K562 (cell line): ENCODE data around the gene PXMP2. TPM values are rescaled to one million over a fixed set of nuclear protein-coding genes. Genes with fewer than 3 reads are reported as not detected.
A peak's percentile ranks its signal among the peaks of the same experiment; 100 is the strongest.

Source experiments
- ATAC-seq: fragments of 200-7000 bp; cut with Tn5 transposase; 3 replicates; pipeline ENCODE4 v1.9.1; 2020; ENCODE audit warnings: moderate library complexity
- BruUV-seq: library from RNA; stranded (reverse); fragments of 400-500 nt; replicated peaks from 2 replicates; lab custom pipeline; 2021; lab: Mats Ljungman, UMichigan
- CTCF ChIA-PET: fragments of 300-600 bp; formaldehyde crosslinking; extraction: SDS; loops from one replicate; lab custom pipeline; 2021; ENCODE audit warnings: low intra/inter-chr PET ratio; lab: Yijun Ruan, JAX
- POLR2A ChIA-PET: fragments of 300-600, 350-650 bp; sonication (Branson Sonifier 250); formaldehyde crosslinking; extraction: SDS; loops from one replicate; lab custom pipeline; 2021; ENCODE audit warnings: antibody characterized with exemption, inconsistent platforms; lab: Yijun Ruan, JAX
- DNase-seq, 4 experiments: peaks; one replicate each; pipeline versions ENCODE4 v3.0.0 to v3.0.0-alpha.2; 2011 to 2018; ENCODE audit warnings: low spot score in 3 of 4, mixed read lengths in 3 of 4; ENCODE audit errors: extremely low read depth in 1 of 4
- FAIRE-seq: peaks from 2 replicates; lab custom pipeline; 2011; peaks lifted over from hg19 to GRCh38; lab: Jason Lieb, UNC
- H2AFZ ChIP-seq: 2 replicates; pipeline ENCODE4 v1.6.0; 2011; ENCODE audit warnings: low read depth, low read length, control low read depth, inconsistent platforms
- H3K27ac ChIP-seq: fragments of 200-600 bp; 3 replicates; pipeline ENCODE4 v1.8.0; 2011; ENCODE audit warnings: low read depth, mild to moderate bottlenecking, control low read depth, inconsistent platforms, low read length, moderate library complexity, mixed read lengths; ENCODE audit errors: extremely low read depth
- H3K27me3 ChIP-seq, 2 experiments: fragments of 300-600 bp in 1 of 2; 2 replicates in 1 of 2; 3 replicates in 1 of 2; pipeline versions ENCODE4 v1.6.0 to v1.8.0; 2011; ENCODE audit warnings: inconsistent platforms in 2 of 2, low read length in 2 of 2, mild to moderate bottlenecking in 1 of 2, mixed read lengths in 1 of 2, moderate library complexity in 1 of 2; ENCODE audit not compliant: control insufficient read depth in 2 of 2, insufficient read depth in 2 of 2
- H3K36me3 ChIP-seq: fragments of 300-600 bp; 3 replicates; pipeline ENCODE4 v1.8.0; 2011; ENCODE audit warnings: mild to moderate bottlenecking, low read length, inconsistent platforms; ENCODE audit not compliant: control insufficient read depth, insufficient read depth
- H3K4me1 ChIP-seq, 2 experiments: fragments of 200-600 bp in 1 of 2; replicated peaks in 1 of 2; 2 replicates in 1 of 2; 3 replicates in 1 of 2; pipeline versions ENCODE4 v1.5.1 to v1.8.0; 2011; ENCODE audit warnings: inconsistent platforms in 2 of 2, low read length in 2 of 2, mild to moderate bottlenecking in 1 of 2, mixed read lengths in 1 of 2, moderate library complexity in 1 of 2; ENCODE audit not compliant: control insufficient read depth in 2 of 2, insufficient read depth in 2 of 2
- H3K4me2 ChIP-seq: 2 replicates; pipeline ENCODE4 v1.6.1; 2011; ENCODE audit warnings: low read length, control low read depth, inconsistent platforms, mixed read lengths; ENCODE audit not compliant: insufficient read depth
- H3K4me3 ChIP-seq: fragments of 200-600 bp; sonication (generic), shearing (Covaris generic); 2 replicates; pipeline ENCODE4 v1.5.1; 2016; ENCODE audit warnings: control low read depth, inconsistent platforms
- H3K79me2 ChIP-seq: fragments of 200-600 bp; 3 replicates; pipeline ENCODE4 v1.8.0; 2011; ENCODE audit warnings: low read length, inconsistent platforms; ENCODE audit not compliant: control insufficient read depth, insufficient read depth
- H3K9ac ChIP-seq, 2 experiments: 2 replicates each; pipeline versions ENCODE4 v1.6.0 to v1.6.1; 2011; ENCODE audit warnings: low read depth in 2 of 2, low read length in 2 of 2, control low read depth in 1 of 2, inconsistent platforms in 1 of 2, mild to moderate bottlenecking in 1 of 2, mixed read lengths in 1 of 2; ENCODE audit not compliant: insufficient read depth in 1 of 2
- H3K9me1 ChIP-seq: one replicate; pipeline ENCODE4 v1.6.0; 2011; ENCODE audit warnings: inconsistent platforms, mild to moderate bottlenecking, low read length, moderate library complexity; ENCODE audit not compliant: control insufficient read depth, insufficient read depth
- H3K9me3 ChIP-seq: replicated peaks from 2 replicates; pipeline ENCODE4 v1.5.1; 2011; ENCODE audit warnings: low read depth, low read length, inconsistent platforms; ENCODE audit not compliant: control insufficient read depth, insufficient read depth
- H4K20me1 ChIP-seq: replicated peaks from 2 replicates; pipeline ENCODE4 v1.6.1; 2011; ENCODE audit warnings: low read length, inconsistent platforms, mixed read lengths; ENCODE audit not compliant: control insufficient read depth, insufficient read depth
- CREB1 ChIP-seq, 2 experiments: sonication (generic) in 1 of 2; formaldehyde crosslinking in 1 of 2; IDR thresholded peaks; 2 replicates each; pipeline versions ENCODE4 v1.6.1 to v1.8.0; 2012 to 2022; ENCODE audit warnings: inconsistent platforms in 1 of 2, mild to moderate bottlenecking in 1 of 2, missing genetic modification reagents in 1 of 2, moderate library complexity in 1 of 2
- ESRRB ChIP-seq: fragments of 250-450 bp; sonication (Bioruptor Pico); IDR thresholded peaks from 2 replicates; pipeline ENCODE4 v1.5.0; 2020; ENCODE audit warnings: mild to moderate bottlenecking, moderate library complexity, borderline replicate concordance
- SAP30 ChIP-seq: fragments of 200-600 bp; sonication (generic); IDR thresholded peaks from 2 replicates; pipeline ENCODE4 v1.6.1; 2012; ENCODE audit warnings: borderline replicate concordance, low read depth, mild to moderate bottlenecking, moderate library complexity, low read length, control low read depth, inconsistent platforms; ENCODE audit not compliant: insufficient read depth, poor library complexity, severe bottlenecking
- SMARCA5 ChIP-seq: fragments of 450-650 bp; IDR thresholded peaks from 2 replicates; pipeline ENCODE4 v1.6.1; 2016
- TFAP4 ChIP-seq: sonication (generic); formaldehyde crosslinking; IDR thresholded peaks from 2 replicates; pipeline ENCODE4 v1.8.0; 2022; ENCODE audit warnings: missing genetic modification reagents, mild to moderate bottlenecking, moderate library complexity, borderline replicate concordance
- TGIF2 ChIP-seq: sonication (generic); formaldehyde crosslinking; IDR thresholded peaks from 2 replicates; pipeline ENCODE4 v1.8.1; 2022; ENCODE audit warnings: mild to moderate bottlenecking, missing genetic modification reagents, moderate library complexity
- ZNF121 ChIP-seq: sonication (generic); formaldehyde crosslinking; conservative IDR thresholded peaks from 2 replicates; pipeline ENCODE4 v1.8.0; 2022; ENCODE audit warnings: missing genetic modification reagents
- ZNF143 ChIP-seq: sonication (generic); formaldehyde crosslinking; IDR thresholded peaks from 2 replicates; pipeline ENCODE4 v1.9.0; 2022; ENCODE audit warnings: mild to moderate bottlenecking, missing genetic modification reagents
- WGBS: fragments of 100-300 bp; shearing (Covaris generic); methylation state at CpG from one replicate; pipeline ENCODE4 v1.1.6; 2016; ENCODE audit warnings: low coverage, mixed read lengths; ENCODE audit not compliant: insufficient coverage; ENCODE audit errors: missing lambda C conversion rate; 5-methylcytosine and 5-hydroxymethylcytosine counted together
- in situ Hi-C: fragments of 300-500 bp; cut with MboI; formaldehyde crosslinking; loops from 4 replicates; pipeline ENCODE4 v1.15.0; 2018; ENCODE audit warnings: inconsistent platforms, mixed read lengths
- intact Hi-C: fragments of 100-400 bp; cut with micrococcal nuclease; formaldehyde crosslinking; loops from 2 replicates; pipeline ENCODE4 v1.14.2; 2022
- polyA plus RNA-seq, 8 experiments: library from polyadenylated mRNA; depleted of rRNA in 4 of 8; stranded (reverse) in 5 of 8; unstranded in 3 of 8; fragments of >200 nt; fragmentation: Nextera tagmentation in 2 of 8; fragmentation: Illumina TruSeq in 1 of 8; extraction: Ambion mirVana in 2 of 8; extraction: Trizol in 1 of 8; gene quantifications; 2 replicates each; pipeline versions ENCODE4 v1.2.1 to v1.2.3, GENCODE V29; 2011 to 2014; ENCODE audit warnings: inconsistent platforms in 1 of 8, missing spikeins in 1 of 8
- total RNA-seq, 7 experiments: library from RNA; depleted of rRNA in 6 of 7; stranded (reverse); fragments of >200 nt in 6 of 7; fragmentation: Illumina TruSeq in 2 of 7; extraction: Trizol in 2 of 7; gene quantifications; 2 replicates each; pipeline versions ENCODE4 v1.2.1 to v1.2.3, GENCODE V29; 2011 to 2021; ENCODE audit warnings: low replicate concordance in 1 of 7

PXMP2 gene
- total and polyA plus RNA-seq, 9 of the 15 experiments (the other 6 are each of a cell fraction or from before 2014, with no cell fraction given), result 3.0 to 66.1 (median 44.7) TPM

GRCh38 chr12:132711080-132711843 is 23.9 kb downstream of the PXMP2 start:
- peak overlapping the region; percentile 87 for H3K27ac ChIP-seq
- ChIA-PET POLR2A (interaction anchor here (0.6 to 0.9 kb wide), 3 partner anchors 25 to 108 kb away, joined by 3 to 5 read pairs (median 3); no protein-coding TSS in a partner anchor), CTCF (no interaction called here)
- H3K36me3 ChIP-seq, result peaks cover 39% of the 10 kb centered on the region
- H3K9me1 ChIP-seq, result no peaks in the 10 kb centered on the region
- H4K20me1 ChIP-seq, result no peaks in the 10 kb centered on the region
- H3K79me2 ChIP-seq, result peaks cover 53% of the 10 kb centered on the region
- peak overlapping the region; percentile 89 for H2AFZ ChIP-seq
- peak; percentile 33 for ATAC-seq
- H3K4me2 ChIP-seq, result peak overlapping the region; percentile 82
- H3K4me1 ChIP-seq, result peaks cover 2 to 19% of the 10 kb centered on the region in 2 experiments; a peak in 4 of 5 replicates
- H3K9me3 ChIP-seq, result no peaks in the 10 kb centered on the region
- intact Hi-C loops, result no loop called here
- peak in 2 of 4 experiments; percentile 37 to 44 for DNase-seq
- no peak for FAIRE-seq
- peak overlapping the region; percentile 84 to 99 for H3K9ac ChIP-seq
- H3K4me3 ChIP-seq, result peak overlapping the region; percentile 99
- H3K27me3 ChIP-seq, result no peaks in the 10 kb centered on the region
- in situ Hi-C loops, result no loop called here
- no TSS peak for BruUV-seq
- under 1% methylated on average over 24 of the region's 59 CpGs for WGBS
- 0 out of 2 replicates have a peak, but pooled peaks have one; percentile 29 for TF ChIP-seq TFAP4 (CRISPR knock-in tag)
- TF ChIP-seq TGIF2 (CRISPR knock-in tag), result peak; percentile 74; the same call in 1 of the 2 replicates
- peak; percentile 43; the same call in 1 of the 2 replicates for TF ChIP-seq SMARCA5
- no peak for TF ChIP-seq CREB1 (IDR thresholded peaks at IDR 0.05)
- TF ChIP-seq CREB1 (CRISPR knock-in tag; IDR thresholded peaks at IDR 0.05), result 0 out of 2 replicates have a peak, but pooled peaks have one; percentile 14
- peak; percentile 98 for TF ChIP-seq ZNF121
- TF ChIP-seq ZNF143 (CRISPR knock-in tag), result no peak
- peak; percentile 46 for TF ChIP-seq SAP30
- TF ChIP-seq ESRRB (CRISPR knock-in tag), result no peak
